ENCODE results near the gene SULT2B1. TPM values are rescaled to one million over a fixed set of nuclear protein-coding genes. Genes with fewer than 3 reads are reported as not detected.

Gene SULT2B1
- total RNA-seq, 2 donors from 2014 or later, result 0.35 to 2.4 TPM

DNA sequence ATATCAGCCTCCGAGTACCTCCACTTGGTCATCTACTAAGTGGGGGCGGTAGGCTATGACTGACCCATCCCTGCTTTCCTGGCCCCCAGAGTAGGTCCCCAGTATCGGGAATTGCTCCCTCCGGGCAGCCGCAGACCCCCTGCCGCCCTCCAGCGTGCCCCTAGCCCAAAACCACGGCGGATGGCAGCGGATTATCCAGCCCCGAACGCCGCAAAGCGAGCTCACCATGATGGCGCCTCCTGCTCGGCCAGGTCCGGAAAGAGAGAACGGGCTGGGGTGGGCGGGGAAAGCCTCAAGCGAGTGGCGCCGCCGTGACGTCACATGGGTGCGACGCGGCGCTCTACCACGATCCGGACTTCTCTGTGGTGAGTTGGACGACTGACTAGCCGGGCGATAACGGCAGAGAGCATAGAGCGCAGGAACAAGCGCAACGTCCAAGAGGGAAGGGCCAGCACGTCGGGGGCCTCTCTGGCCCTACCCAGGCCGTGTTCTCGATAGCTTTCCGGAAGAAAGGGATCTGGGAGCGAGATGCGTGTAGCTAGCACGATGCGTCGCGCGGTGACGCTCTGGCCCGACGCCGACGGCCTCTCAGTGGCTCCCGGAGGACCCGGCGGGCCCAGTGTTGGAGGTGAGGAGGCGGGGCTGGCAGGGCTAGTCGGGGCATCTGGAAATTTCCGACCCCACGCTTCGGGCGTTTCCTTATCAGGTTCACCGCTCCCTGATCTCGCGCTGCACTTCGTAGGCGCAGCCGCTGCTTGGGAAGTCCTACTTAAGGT is 67.1 kb downstream of the SULT2B1 start, which contains the start of the genes RPL18 and SPHK2:
Gene RPL18, minus strand, starts transcription at position 263 of the 776 bp plus-strand sequence. Its CDS starts 35 bp downstream, at position 228.
Gene SPHK2, plus strand, starts transcription at position 591 of the 776 bp plus-strand sequence. CDS start 1,009 bp downstream, outside the sequence.
- no peaks in the 10 kb centered on the region for H3K9me3 ChIP-seq (ENCODE audit: control insufficient read depth, low read length)
- TF ChIP-seq, protein P1, sequence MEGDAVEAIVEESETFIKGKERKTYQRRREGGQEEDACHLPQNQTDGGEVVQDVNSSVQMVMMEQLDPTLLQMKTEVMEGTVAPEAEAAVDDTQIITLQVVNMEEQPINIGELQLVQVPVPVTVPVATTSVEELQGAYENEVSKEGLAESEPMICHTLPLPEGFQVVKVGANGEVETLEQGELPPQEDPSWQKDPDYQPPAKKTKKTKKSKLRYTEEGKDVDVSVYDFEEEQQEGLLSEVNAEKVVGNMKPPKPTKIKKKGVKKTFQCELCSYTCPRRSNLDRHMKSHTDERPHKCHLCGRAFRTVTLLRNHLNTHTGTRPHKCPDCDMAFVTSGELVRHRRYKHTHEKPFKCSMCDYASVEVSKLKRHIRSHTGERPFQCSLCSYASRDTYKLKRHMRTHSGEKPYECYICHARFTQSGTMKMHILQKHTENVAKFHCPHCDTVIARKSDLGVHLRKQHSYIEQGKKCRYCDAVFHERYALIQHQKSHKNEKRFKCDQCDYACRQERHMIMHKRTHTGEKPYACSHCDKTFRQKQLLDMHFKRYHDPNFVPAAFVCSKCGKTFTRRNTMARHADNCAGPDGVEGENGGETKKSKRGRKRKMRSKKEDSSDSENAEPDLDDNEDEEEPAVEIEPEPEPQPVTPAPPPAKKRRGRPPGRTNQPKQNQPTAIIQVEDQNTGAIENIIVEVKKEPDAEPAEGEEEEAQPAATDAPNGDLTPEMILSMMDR (conservative IDR thresholded peaks at IDR 0.05), result no peak
- no peaks in the 10 kb centered on the region for H3K9me3 Mint-ChIP-seq
- peak within 1 kb of the TSS; percentile 97 for H3K27ac Mint-ChIP-seq
- no peaks in the 10 kb centered on the region for H3K27me3 Mint-ChIP-seq (ENCODE audit: insufficient read depth)
- peak within 1 kb of the TSS; percentile 99 for H3K4me3 Mint-ChIP-seq
- H3K27ac ChIP-seq (ENCODE audit: low read depth, low read length), result peak within 1 kb of the TSS; percentile 95
- peak within 1 kb of the TSS; percentile 100 for H3K4me3 ChIP-seq (ENCODE audit: low read length)
- H3K36me3 Mint-ChIP-seq (ENCODE audit: low read depth), result peaks cover 32% of the 10 kb centered on the region
- peaks cover 33% of the 10 kb centered on the region for H3K4me1 Mint-ChIP-seq
- WGBS, 2 experiments (ENCODE audit: insufficient coverage in 1 of 2, insufficient read length in 1 of 2), result 0% methylated on average over 67 to 69 of the region's 69 CpGs
- H3K27me3 ChIP-seq (ENCODE audit: control insufficient read depth, insufficient read depth, low read length, poor library complexity, severe bottlenecking), result no peaks in the 10 kb centered on the region
- H3K4me1 ChIP-seq (ENCODE audit: control insufficient read depth, insufficient read depth, low read length), result peaks cover 27% of the 10 kb centered on the region
- DNase-seq, result peak; percentile 99
- H3K9ac ChIP-seq (ENCODE audit: extremely low read depth, low read length, poor library complexity, severe bottlenecking), result peak within 1 kb of the TSS; percentile 100
- H3K36me3 ChIP-seq (ENCODE audit: control insufficient read depth, insufficient read depth, low read length), result peaks cover 29% of the 10 kb centered on the region

DNA sequence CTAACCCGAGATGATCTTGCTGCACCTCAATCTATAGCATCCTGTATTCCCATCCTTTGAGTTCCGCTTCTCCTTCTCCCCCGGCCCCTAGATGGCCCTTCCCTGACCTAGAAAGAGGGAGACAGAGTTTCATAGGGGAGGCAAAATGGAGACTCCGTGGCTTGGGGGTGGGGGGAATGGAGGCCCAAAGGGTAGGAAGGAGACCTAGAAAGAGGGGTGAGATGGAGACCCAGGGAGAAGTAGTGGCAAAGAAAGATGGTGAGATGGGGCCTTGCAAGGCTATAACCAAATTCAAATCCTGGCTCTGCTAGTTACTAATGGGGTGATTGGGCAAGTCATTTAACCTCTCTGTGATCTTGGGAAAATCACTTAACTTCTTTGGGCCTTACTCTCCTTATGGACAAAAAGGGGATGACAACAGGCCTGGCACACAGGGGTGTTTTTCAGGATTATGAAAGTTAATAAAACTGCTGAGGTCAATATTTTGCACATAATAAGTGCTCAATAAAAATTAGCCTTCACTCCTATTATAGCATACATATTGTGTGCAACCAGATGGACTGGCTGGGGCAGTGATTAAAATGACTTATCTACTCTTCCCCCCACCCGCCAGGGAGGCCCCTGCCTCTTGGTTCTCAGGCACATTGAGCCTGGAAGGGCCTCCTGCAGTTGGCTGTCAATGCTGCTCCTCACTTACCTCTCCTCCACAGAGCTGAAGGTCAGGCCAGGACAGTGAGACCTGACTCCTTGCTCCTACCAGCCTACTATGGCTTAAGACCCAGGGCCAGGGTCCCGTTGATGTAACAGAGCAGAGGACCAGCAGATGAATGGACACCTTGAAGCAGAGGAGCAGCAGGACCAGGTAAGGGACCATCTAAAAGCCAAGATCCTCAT is 68.0 kb downstream of the SULT2B1 start:
- Mint-ChIP-seq H3K4me1 (peaks cover 30% of the 10 kb centered on the region), H3K9me3 (no peaks in the 10 kb centered on the region), H3K27ac (peak overlapping the region; percentile 97), H3K36me3 (ENCODE audit: low read depth) (peaks cover 31% of the 10 kb centered on the region), H3K4me3 (peak overlapping the region; percentile 99), H3K27me3 (ENCODE audit: insufficient read depth) (no peaks in the 10 kb centered on the region)
- Histone ChIP-seq H3K9me3 (ENCODE audit: control insufficient read depth, low read length) (no peaks in the 10 kb centered on the region), H3K9ac (ENCODE audit: extremely low read depth, low read length, poor library complexity, severe bottlenecking) (peak overlapping the region; percentile 100), H3K4me3 (ENCODE audit: low read length) (peak overlapping the region; percentile 100), H3K36me3 (ENCODE audit: control insufficient read depth, insufficient read depth, low read length) (peaks cover 29% of the 10 kb centered on the region), H3K4me1 (ENCODE audit: control insufficient read depth, insufficient read depth, low read length) (peaks cover 19% of the 10 kb centered on the region), H3K27ac (ENCODE audit: low read depth, low read length) (peak overlapping the region; percentile 95), H3K27me3 (ENCODE audit: control insufficient read depth, insufficient read depth, low read length, poor library complexity, severe bottlenecking) (no peaks in the 10 kb centered on the region)
- DNase-seq, result peak; percentile 44
- TF ChIP-seq, protein P1 (conservative IDR thresholded peaks at IDR 0.05), result no peak
- WGBS, 2 experiments (ENCODE audit: insufficient coverage in 1 of 2, insufficient read length in 1 of 2), result 20 to 32% methylated on average over 1 to 6 of the region's 6 CpGs

DNA sequence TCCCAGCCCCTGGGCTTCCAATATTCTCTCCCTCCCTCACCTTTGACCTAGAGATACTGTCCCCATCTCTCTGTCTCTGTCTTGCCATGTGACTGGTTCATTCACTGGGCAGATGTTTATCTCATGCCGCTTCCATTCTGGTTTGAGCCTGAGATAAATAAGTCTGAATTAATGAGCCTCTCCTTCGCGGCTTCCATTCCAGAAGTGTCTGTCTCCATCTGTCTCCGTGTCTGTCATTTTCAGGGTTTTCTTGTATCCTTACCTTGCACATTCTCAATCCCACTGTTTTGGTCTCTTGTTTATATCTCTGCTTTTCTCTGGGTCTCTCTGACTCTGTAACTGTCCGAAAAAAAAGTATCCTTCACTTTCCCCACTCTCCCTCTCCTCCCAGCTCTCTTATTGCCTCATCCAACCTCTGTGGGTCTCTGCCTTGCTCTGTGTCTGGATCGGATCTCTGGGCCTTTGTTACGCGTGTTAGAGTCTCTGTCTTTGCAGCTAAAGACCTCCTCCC is 71.6 kb downstream of the SULT2B1 start:
- Mint-ChIP-seq H3K4me1 (peaks cover 26% of the 10 kb centered on the region), H3K27me3 (ENCODE audit: insufficient read depth) (no peaks in the 10 kb centered on the region), H3K4me3 (peak overlapping the region; percentile 89), H3K27ac (peak overlapping the region; percentile 96), H3K9me3 (no peaks in the 10 kb centered on the region), H3K36me3 (ENCODE audit: low read depth) (peaks cover 8% of the 10 kb centered on the region)
- 36 to 39% methylated on average over 8 of the region's 8 CpGs for WGBS, 2 experiments (ENCODE audit: insufficient coverage in 1 of 2, insufficient read length in 1 of 2)
- Histone ChIP-seq H3K27me3 (ENCODE audit: control insufficient read depth, insufficient read depth, low read length, poor library complexity, severe bottlenecking) (no peaks in the 10 kb centered on the region), H3K9me3 (ENCODE audit: control insufficient read depth, low read length) (no peaks in the 10 kb centered on the region), H3K4me1 (ENCODE audit: control insufficient read depth, insufficient read depth, low read length) (peaks cover 9% of the 10 kb centered on the region), H3K36me3 (ENCODE audit: control insufficient read depth, insufficient read depth, low read length) (peaks cover 10% of the 10 kb centered on the region), H3K9ac (ENCODE audit: extremely low read depth, low read length, poor library complexity, severe bottlenecking) (peak overlapping the region; percentile 74), H3K27ac (ENCODE audit: low read depth, low read length) (peak overlapping the region; percentile 98), H3K4me3 (ENCODE audit: low read length) (peak overlapping the region; percentile 89)
- TF ChIP-seq, protein P1 (conservative IDR thresholded peaks at IDR 0.05), result no peak
- DNase-seq, result no peak
